ENCODE measurements around the gene COMP.
A peak's percentile ranks its signal among the peaks of the same experiment; 100 is the strongest.

The COMP gene

GRCh38 chr19:18803550-18804138 is 12.5 kb upstream of the COMP start:
- no peak for DNase-seq

- no peak for DNase-seq
These were observed 11.2 kb upstream of the COMP start for GRCh38 chr19:18802354-18802753.

GRCh38 chr19:18800636-18801035 is 9.5 kb upstream of the COMP start:
- DNase-seq, result no peak

- DNase-seq, result no peak
These were observed 9.0 kb upstream of the COMP start for GRCh38 chr19:18800079-18800478.

GRCh38 chr19:18799389-18799970 is 8.4 kb upstream of the COMP start:
- DNase-seq, result no peak

GRCh38 chr19:18798384-18799352 is 7.6 kb upstream of the COMP start:
- DNase-seq, result no peak

- DNase-seq, result no peak
These were observed 5.1 kb upstream of the COMP start for GRCh38 chr19:18796239-18796638.

GRCh38 chr19:18795540-18795939 is 4.4 kb upstream of the COMP start:
- no peak for DNase-seq

GRCh38 chr19:18794692-18795091 is 3.6 kb upstream of the COMP start:
- no peak for DNase-seq

GRCh38 chr19:18794029-18794313 is 2.9 kb upstream of the COMP start:
- DNase-seq, result no peak

- DNase-seq, result no peak
These were observed 2.3 kb upstream of the COMP start for GRCh38 chr19:18793144-18794028.

- DNase-seq, result no peak
These were observed 1.6 kb upstream of the COMP start for GRCh38 chr19:18792661-18793060.

- DNase-seq, result no peak
These were observed 192 bp upstream of the COMP start for GRCh38 chr19:18791315-18791678.

- DNase-seq, result no peak
These were observed 1.1 kb downstream of the COMP start for GRCh38 chr19:18789883-18790565.

- no peak for DNase-seq
These were observed 1.7 kb downstream of the COMP start for GRCh38 chr19:18789422-18789869.

- DNase-seq, result no peak
These were observed 2.3 kb downstream of the COMP start for GRCh38 chr19:18788529-18789421.

GRCh38 chr19:18785179-18786124 is 5.7 kb downstream of the COMP start:
- peak; percentile 81 for DNase-seq

GRCh38 chr19:18784786-18785120 is 6.4 kb downstream of the COMP start:
- DNase-seq, result no peak

GRCh38 chr19:18783958-18784785 is 6.9 kb downstream of the COMP start:
- no peak for DNase-seq

Measured in activated CD4-positive, alpha-beta T cell treated with anti-CD3 and anti-CD28 coated beads, Interleukin-10, Interleukin-2, amounts not matched to agents 100 ng/mL and 50 ng/mL, durations not matched to agents 16 hours and 8 hours (primary cell).